ENCODE measurements around the gene ACY1.

Gene ACY1

GRCh38 chr3:51954713-51955112, 28.6 kb upstream of the ACY1 start:
- H3K4me1 ChIP-seq (ENCODE audit: control insufficient read depth, insufficient read depth, low read length) = no peaks in the 10 kb centered on the region
- TF ChIP-seq ZNF664 (tag by site-specific recombination; IDR thresholded peaks at IDR 0.05) (peak; percentile 79), ZFP3 (tag by site-specific recombination; IDR thresholded peaks at IDR 0.05; ENCODE audit: low read depth) (no peak), MYNN (tag by site-specific recombination; IDR thresholded peaks at IDR 0.05; ENCODE audit: borderline replicate concordance) (no peak)
- no peaks in the 10 kb centered on the region for H3K9me3 ChIP-seq (ENCODE audit: control insufficient read depth, insufficient read depth, low read depth, low read length)
- peaks cover 0 to 25% of the 10 kb centered on the region in 2 experiments; a peak in 1 of 3 replicates for H3K36me3 ChIP-seq (ENCODE audit: control insufficient read depth in 2 of 2, insufficient read depth in 1 of 2, low read length in 2 of 2)
- no peak overlapping the region for H3K4me3 ChIP-seq (ENCODE audit: low read depth, low read length)
- ChIA-PET CTCF (interaction anchor here (1.0 to 2.8 kb wide), 2 partner anchors 12 to 324 kb away, joined by 6 read pairs; partner anchors contain the start of genes PARP3, RRP9 and WDR82), POLR2A (interaction anchor here (0.9 to 1.3 kb wide), 2 partner anchors 28 to 38 kb away, joined by 3 to 5 read pairs; no protein-coding TSS in a partner anchor)
- no peak overlapping the region for H3K27ac ChIP-seq (ENCODE audit: extremely low read depth, low read depth, low read length)

- CTCF ChIA-PET = interaction anchor here (1.0 to 2.8 kb wide), 2 partner anchors 13 to 324 kb away, joined by 6 read pairs; partner anchors contain the start of genes PARP3, RRP9 and WDR82
- Histone ChIP-seq H3K9me3 (ENCODE audit: control insufficient read depth, insufficient read depth, low read depth, low read length) (no peaks in the 10 kb centered on the region), H3K4me3 (ENCODE audit: low read depth, low read length) (no peak within 1 kb of the TSS), H3K4me1 (ENCODE audit: control insufficient read depth, insufficient read depth, low read length) (no peaks in the 10 kb centered on the region), H3K36me3 (ENCODE audit: control insufficient read depth in 2 of 2, insufficient read depth in 1 of 2, low read length in 2 of 2) (peaks cover 0 to 31% of the 10 kb centered on the region in 2 experiments; a peak in 1 of 3 replicates), H3K27ac (ENCODE audit: extremely low read depth, low read depth, low read length) (no peak within 1 kb of the TSS)
- POLR2A ChIA-PET = interaction anchor here (1.3 kb wide), 1 partner anchor 37 kb away, joined by 3 read pairs; no protein-coding TSS in a partner anchor
- TF ChIP-seq ZNF843 (tag by site-specific recombination; IDR thresholded peaks at IDR 0.05) = no peak
- TF ChIP-seq ZSCAN4 (tag by site-specific recombination; IDR thresholded peaks at IDR 0.05) = no peak
- TF ChIP-seq ZNF19 (tag by site-specific recombination; IDR thresholded peaks at IDR 0.05; ENCODE audit: low read depth) = no peak
- TF ChIP-seq ZNF561 (tag by site-specific recombination; IDR thresholded peaks at IDR 0.05; ENCODE audit: borderline replicate concordance) = no peak
- no peak for TF ChIP-seq ZNF311 (tag by site-specific recombination; IDR thresholded peaks at IDR 0.05; ENCODE audit: borderline replicate concordance)
- no peak for TF ChIP-seq ZNF623 (tag by site-specific recombination; IDR thresholded peaks at IDR 0.05)
- no peak for TF ChIP-seq ZNF155 (tag by site-specific recombination; IDR thresholded peaks at IDR 0.05)
- no peak for TF ChIP-seq PRDM10 (tag by site-specific recombination; IDR thresholded peaks at IDR 0.05)
- TF ChIP-seq ZNF645 (tag by site-specific recombination; IDR thresholded peaks at IDR 0.05) = no peak
- no peak for TF ChIP-seq GLI4 (tag by site-specific recombination; IDR thresholded peaks at IDR 0.05)
- no peak for TF ChIP-seq ZNF175 (tag by site-specific recombination; IDR thresholded peaks at IDR 0.05)
- TF ChIP-seq ZBTB10 (tag by site-specific recombination; IDR thresholded peaks at IDR 0.05) = no peak
- no peak for TF ChIP-seq ZNF513 (tag by site-specific recombination; IDR thresholded peaks at IDR 0.05)
- no peak for TF ChIP-seq ZSCAN5A (tag by site-specific recombination; IDR thresholded peaks at IDR 0.05)
- no peak for TF ChIP-seq ZNF544 (tag by site-specific recombination; IDR thresholded peaks at IDR 0.05)
- TF ChIP-seq ZBTB1 (tag by site-specific recombination; IDR thresholded peaks at IDR 0.05) = no peak
- TF ChIP-seq SP2 (tag by site-specific recombination; IDR thresholded peaks at IDR 0.05) = no peak
- TF ChIP-seq ZNF341 (tag by site-specific recombination; IDR thresholded peaks at IDR 0.05; ENCODE audit: low read depth) = no peak
- TF ChIP-seq ZNF747 (tag by site-specific recombination; IDR thresholded peaks at IDR 0.05) = no peak
Measured at GRCh38 chr3:51955175-51955892, 28.0 kb upstream of the ACY1 start, which contains the start of gene GPR62. Gene GPR62 (plus strand): TSS chr3:51955381. CDS start chr3:51955653, 272 bp downstream.

Data from HEK293 (cell line).